ENCODE data around the gene TCTN1. TPM values are rescaled to one million over a fixed set of nuclear protein-coding genes. Genes with fewer than 3 reads are reported as not detected.

Gene TCTN1
- total and polyA plus RNA-seq, 2 of the 13 experiments (the other 11 are each of a cell fraction or from before 2014, with no cell fraction given), result 13.6 to 16.0 TPM

- TF ChIP-seq RFXAP (CRISPR knock-in tag; IDR thresholded peaks at IDR 0.05; ENCODE audit: borderline replicate concordance), result 0 out of 2 replicates have a peak, but pooled peaks have one; percentile 51
- TF ChIP-seq ZNF841 (CRISPR knock-in tag; IDR thresholded peaks at IDR 0.05; ENCODE audit: borderline replicate concordance), result no peak
- TF ChIP-seq GZF1 (CRISPR knock-in tag; IDR thresholded peaks at IDR 0.05), result 0 out of 2 replicates have a peak, but pooled peaks have one; percentile 29
- TF ChIP-seq ARNT (IDR thresholded peaks at IDR 0.05), result no peak
- TF ChIP-seq ISL2 (CRISPR knock-in tag; IDR thresholded peaks at IDR 0.05), result peak; percentile 83
- TF ChIP-seq ZNF460 (CRISPR knock-in tag; IDR thresholded peaks at IDR 0.05; ENCODE audit: borderline replicate concordance), result no peak; the same call in 1 of the 2 replicates
- peak; percentile 95 for TF ChIP-seq CEBPG (CRISPR knock-in tag; IDR thresholded peaks at IDR 0.05)
- TF ChIP-seq, protein P1, sequence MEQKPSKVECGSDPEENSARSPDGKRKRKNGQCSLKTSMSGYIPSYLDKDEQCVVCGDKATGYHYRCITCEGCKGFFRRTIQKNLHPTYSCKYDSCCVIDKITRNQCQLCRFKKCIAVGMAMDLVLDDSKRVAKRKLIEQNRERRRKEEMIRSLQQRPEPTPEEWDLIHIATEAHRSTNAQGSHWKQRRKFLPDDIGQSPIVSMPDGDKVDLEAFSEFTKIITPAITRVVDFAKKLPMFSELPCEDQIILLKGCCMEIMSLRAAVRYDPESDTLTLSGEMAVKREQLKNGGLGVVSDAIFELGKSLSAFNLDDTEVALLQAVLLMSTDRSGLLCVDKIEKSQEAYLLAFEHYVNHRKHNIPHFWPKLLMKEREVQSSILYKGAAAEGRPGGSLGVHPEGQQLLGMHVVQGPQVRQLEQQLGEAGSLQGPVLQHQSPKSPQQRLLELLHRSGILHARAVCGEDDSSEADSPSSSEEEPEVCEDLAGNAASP (CRISPR knock-in tag; IDR thresholded peaks at IDR 0.05; ENCODE audit: borderline replicate concordance), result peak; percentile 89; the same call in 1 of the 2 replicates
- TF ChIP-seq, protein P2, sequence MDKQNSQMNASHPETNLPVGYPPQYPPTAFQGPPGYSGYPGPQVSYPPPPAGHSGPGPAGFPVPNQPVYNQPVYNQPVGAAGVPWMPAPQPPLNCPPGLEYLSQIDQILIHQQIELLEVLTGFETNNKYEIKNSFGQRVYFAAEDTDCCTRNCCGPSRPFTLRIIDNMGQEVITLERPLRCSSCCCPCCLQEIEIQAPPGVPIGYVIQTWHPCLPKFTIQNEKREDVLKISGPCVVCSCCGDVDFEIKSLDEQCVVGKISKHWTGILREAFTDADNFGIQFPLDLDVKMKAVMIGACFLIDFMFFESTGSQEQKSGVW (CRISPR knock-in tag; IDR thresholded peaks at IDR 0.05; ENCODE audit: borderline replicate concordance), result no peak
- no peak for TF ChIP-seq ZNF672 (CRISPR knock-in tag; IDR thresholded peaks at IDR 0.05)
- TF ChIP-seq MLXIP (CRISPR knock-in tag; IDR thresholded peaks at IDR 0.05; ENCODE audit: borderline replicate concordance), result 0 out of 2 replicates have a peak, but pooled peaks have one; percentile 21
- TF ChIP-seq TBL1XR1 (IDR thresholded peaks at IDR 0.05; ENCODE audit: borderline replicate concordance, low read length, partially characterized antibody), result peak; percentile 98
- TF ChIP-seq EP300 (IDR thresholded peaks at IDR 0.05; ENCODE audit: low read depth in 2 of 2, low read length in 2 of 2), result peak; percentile 90
- TF ChIP-seq EP300 (CRISPR knock-in tag; IDR thresholded peaks at IDR 0.05; ENCODE audit: borderline replicate concordance), result peak; percentile 68; the same call in 1 of the 2 replicates
- TF ChIP-seq ZFP62 (CRISPR knock-in tag; IDR thresholded peaks at IDR 0.05), result no peak
- TF ChIP-seq ZNF513 (CRISPR knock-in tag; conservative IDR thresholded peaks at IDR 0.05), result no peak
- TF ChIP-seq GFI1 (CRISPR knock-in tag; IDR thresholded peaks at IDR 0.05; ENCODE audit: borderline replicate concordance), result 0 out of 2 replicates have a peak, but pooled peaks have one; percentile 39
- TF ChIP-seq ZNF644 (CRISPR knock-in tag; IDR thresholded peaks at IDR 0.05; ENCODE audit: low read depth), result peak; percentile 70
- TF ChIP-seq, protein P3, sequence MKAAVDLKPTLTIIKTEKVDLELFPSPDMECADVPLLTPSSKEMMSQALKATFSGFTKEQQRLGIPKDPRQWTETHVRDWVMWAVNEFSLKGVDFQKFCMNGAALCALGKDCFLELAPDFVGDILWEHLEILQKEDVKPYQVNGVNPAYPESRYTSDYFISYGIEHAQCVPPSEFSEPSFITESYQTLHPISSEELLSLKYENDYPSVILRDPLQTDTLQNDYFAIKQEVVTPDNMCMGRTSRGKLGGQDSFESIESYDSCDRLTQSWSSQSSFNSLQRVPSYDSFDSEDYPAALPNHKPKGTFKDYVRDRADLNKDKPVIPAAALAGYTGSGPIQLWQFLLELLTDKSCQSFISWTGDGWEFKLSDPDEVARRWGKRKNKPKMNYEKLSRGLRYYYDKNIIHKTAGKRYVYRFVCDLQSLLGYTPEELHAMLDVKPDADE (CRISPR knock-in tag; IDR thresholded peaks at IDR 0.05), result no peak
- TF ChIP-seq DMAP1 (CRISPR knock-in tag; IDR thresholded peaks at IDR 0.05), result peak; percentile 58; the same call in 1 of the 2 replicates
Measured at GRCh38 chr12:110575326-110575725, 38.6 kb upstream of the TCTN1 start (continued).
